Putamen (tissue), 1 donor: ENCODE measurements around the gene DMXL1.
A peak's percentile ranks its signal among the peaks of the same experiment; 100 is the strongest.
"Not testable (repeated sequence)": the region's sequence is repeated elsewhere in the genome, so short reads cannot be mapped to it uniquely, and the experiment has no call there.

Source experiments
- DNase-seq: peaks from one replicate; pipeline ENCODE4 v3.0.0-alpha.2; 2016; ENCODE audit warnings: low spot score

DMXL1 gene

DNA sequence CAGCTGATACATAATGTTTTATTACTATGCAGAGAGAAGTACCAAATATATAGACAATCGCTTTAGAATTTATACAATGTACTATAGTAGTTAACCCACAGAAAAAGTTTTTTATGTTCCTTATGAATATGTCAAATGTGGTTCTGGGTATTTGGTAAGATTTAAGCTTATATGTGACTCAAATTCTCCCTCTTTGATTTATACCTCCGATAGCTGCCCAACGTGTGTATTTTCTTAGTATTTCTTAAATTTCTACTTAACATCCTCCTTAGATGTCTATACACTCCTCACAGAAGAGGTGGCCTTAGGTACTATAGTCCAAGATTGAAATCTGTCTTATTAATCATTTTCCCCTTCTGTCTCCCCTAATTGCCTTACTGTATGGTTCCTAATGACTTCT is 146.3 kb downstream of the DMXL1 start:
- DNase-seq, result no peak

DNA sequence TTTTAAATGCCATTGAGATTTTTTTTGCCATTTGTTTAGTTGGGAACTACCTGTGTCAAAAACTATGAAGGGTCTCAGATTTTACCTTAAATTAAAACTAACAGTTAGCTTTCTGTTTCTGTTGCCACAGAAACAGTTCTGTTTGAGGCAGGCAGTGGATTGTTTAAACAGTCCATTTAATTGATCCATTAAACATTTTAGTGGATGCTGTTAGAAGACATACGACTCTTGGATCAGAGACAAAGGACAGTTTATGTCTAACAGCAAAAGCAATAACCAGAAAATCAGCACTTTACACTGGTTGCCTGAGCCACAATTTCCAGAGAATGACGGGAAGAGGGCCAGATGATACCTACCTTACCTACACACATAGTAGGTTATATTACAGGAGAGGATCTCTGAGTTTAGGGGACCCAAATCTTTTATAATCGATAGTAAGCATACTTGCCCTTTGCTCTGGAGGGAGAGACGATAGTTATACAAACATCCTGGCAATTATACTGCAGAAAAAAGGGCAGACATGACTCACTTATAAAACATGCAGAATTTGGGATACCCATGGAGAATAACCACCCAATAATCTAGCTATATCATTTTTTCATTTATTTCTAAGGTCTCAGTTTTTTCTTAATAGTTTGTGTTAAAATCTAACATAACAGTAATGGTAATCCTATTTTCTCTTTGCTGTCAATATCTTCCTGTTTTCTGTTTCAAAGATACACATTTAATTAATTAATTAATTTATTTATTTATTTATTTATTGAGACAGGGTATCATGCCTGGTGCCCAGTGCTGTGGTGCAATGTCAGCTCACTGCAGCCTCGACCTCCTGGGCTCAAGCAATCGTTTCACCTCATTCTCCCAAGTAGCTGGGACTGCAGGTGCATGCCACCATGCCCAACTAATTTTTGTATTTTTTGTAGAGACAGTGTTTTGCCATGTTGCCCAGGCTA is 148.2 kb downstream of the DMXL1 start:
- no peak for DNase-seq

GRCh38 chr5:119220576-119221197 is 149.8 kb downstream of the DMXL1 start:
- DNase-seq, result no peak

GRCh38 chr5:119221330-119221729 is 150.4 kb downstream of the DMXL1 start:
- no peak for DNase-seq

- DNase-seq, result no peak
Observed at GRCh38 chr5:119229950-119230349, 159.1 kb downstream of the DMXL1 start.

DNA sequence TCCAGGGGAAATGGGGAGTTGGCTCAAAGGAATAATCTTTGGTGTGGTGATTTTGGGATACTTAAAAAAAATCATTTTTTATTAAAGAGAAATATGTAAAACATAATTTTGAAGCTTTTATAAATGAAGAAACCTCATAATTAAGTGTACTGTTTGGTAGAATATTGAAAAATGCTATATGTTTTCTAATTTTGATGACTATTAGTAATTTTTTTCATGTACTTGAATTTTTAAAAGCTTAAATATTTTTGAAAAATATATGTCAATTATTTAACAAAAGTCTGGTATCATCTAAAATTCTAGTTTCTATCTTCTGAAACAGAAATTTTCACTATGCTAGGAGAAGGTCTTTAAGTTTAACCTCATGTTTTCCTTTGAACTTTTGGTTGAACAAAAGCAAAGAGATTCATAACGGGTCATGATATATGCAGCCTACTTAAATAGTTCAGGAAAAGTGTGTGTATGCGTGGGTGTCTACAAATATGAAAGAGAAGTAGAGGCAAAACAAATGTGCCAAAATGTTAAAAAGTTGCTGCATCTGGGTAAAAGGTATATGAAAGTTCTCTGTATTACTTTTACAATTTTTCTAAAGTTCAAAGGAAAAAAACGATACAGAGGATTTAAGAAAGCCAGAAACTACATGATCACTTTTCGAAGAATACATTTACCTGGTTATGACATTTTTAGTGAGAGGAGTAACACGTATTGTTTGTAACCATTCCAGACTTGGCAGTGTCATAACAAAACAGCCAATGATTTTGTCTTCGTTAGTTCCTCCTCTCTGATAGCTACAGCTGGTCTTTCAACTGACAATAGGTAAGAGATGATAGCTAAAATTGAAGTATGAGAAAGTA is 167.6 kb downstream of the DMXL1 start:
- DNase-seq, result no peak

DNA sequence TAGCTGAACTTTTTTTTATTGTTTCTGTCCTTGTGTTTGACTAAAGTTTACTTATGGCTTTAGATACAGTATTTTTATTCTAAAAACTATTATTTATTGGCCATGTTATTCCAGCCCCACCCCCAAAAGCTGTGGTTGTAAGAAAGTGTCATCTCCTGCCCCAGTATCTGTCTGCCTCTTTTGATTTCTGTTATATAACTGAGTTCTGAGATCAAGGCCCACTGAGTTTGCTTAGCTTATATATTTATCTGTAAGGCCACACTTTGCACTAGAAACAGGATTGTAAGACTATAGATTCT is 168.2 kb downstream of the DMXL1 start:
- no peak for DNase-seq

GRCh38 chr5:119239826-119240225 is 168.9 kb downstream of the DMXL1 start:
- not testable (repeated sequence) for DNase-seq

GRCh38 chr5:119243888-119244287 is 173.0 kb downstream of the DMXL1 start:
- DNase-seq, result no peak

DNA sequence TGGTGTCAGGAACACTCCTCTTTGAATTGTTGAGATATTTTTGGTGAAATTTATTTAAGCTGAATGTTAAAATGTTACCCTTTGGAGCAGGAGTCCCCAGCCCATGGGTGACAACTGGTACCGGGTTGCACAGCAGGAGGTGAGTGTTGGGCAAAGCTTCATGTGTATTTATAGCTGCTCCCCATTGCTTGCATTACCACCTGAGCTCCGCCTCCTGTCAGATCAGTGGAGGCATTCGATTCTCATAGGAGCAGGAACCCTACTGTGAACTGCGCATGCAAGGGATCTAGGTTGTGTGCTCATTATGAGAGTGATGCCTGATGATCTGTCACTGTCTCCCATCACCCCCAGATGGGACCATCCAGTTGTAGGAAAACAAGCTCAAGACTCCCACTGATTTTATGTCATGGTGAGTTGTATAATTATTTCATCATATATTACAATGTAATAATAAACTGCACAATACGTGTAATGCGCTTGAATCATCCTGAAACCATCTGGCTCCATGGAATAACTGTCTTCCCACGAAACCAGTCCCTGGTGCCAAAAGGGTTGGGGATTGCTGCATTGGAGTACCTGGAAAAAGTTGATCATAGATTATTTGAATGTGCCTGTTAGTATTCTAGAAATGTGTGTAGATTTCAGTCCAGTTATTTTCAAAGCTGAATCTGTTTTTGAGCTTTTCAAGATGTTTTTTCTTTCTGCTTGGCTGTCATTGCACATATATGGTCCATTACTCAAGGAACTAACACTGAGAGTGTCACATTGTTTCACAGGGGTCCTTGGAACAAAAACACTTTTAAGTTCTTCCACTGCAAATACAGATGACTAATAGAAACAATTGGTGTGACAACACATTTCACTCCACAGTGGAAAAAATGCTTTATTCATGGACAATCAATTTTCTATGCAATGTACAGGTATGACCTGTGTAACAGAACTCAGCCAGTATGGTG is 180.3 kb downstream of the DMXL1 start:
- DNase-seq, result no peak

DNA sequence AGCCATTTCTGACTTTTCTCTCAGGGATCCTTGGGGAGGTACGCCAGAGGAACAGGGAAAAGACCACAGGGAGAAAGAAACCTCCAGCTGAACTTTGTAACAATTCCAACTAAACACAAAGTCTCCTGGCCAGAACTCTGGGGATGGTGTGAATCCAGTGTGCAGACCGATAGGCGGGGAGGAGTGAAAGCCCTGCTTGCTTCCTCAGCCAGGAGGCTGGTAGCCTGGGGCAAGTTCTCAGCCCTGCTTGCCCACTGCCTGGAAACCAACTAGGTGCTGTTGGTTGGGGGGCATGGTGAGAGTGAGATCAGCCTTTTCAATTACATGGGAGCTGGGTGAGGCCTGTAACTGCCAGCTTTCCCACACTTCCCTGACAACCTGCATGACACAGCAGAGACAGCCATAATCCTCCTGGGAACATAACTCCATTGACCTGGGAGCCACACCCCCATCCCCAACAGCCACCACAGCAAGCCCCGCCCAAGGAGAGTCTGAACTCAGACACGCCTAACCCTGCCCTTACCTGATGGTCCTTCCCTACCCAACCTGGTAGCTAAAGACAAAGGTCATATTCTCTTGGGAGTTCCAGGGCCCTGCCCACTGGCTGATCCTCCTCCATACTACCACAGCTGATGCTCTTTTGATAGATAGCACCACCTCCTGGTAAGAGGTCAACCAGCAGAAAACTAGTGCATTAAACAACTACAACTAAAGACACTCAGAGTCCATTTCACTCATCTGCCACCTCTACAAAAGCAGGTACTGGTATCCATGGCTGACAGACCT is 184.9 kb downstream of the DMXL1 start:
- no peak for DNase-seq

- DNase-seq, result no peak
Observed at GRCh38 chr5:119257613-119258012, 186.7 kb downstream of the DMXL1 start.

DNA sequence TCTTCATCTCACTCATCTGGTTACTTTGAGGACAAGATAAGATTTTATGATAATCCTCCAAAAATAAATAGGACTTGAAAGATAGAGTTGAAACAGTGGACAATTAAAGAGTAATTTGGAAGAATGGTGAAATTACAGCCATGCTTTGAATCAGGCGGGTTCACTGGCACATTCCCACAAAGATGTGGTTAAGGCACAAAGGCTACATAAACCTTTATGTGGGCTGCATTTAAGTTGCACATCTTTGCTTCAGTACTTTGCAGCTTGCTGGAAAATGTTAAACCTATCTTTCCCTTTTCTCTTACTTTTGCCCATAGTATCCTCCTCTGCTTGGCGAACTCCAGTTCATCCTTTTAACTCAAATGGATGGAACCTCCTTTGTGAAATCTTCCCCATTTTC is 192.8 kb downstream of the DMXL1 start:
- no peak for DNase-seq

GRCh38 chr5:119264186-119264585 is 193.3 kb downstream of the DMXL1 start:
- DNase-seq, result no peak

DNA sequence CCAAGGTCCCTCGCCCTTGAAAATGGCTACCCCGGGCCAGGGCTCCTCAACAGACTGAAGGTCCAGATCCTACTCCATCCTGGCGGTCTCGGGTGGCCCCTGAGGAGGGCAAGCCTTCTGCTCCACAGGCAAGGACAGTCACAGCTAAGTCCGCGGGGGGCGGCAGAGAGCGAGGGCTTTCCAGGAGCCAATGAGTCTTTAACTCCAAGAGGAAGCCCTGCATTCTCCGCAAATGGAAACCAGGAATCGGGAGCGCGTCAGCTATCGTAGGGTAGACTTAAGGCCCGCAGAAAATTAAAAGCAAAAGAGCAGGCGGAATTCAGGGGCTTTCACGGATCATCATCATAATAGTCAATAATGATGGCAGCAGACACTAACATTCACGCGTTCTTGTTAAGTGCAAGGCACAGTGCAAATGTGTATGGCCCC is 197.1 kb downstream of the DMXL1 start:
- peak; percentile 90 for DNase-seq

DNA sequence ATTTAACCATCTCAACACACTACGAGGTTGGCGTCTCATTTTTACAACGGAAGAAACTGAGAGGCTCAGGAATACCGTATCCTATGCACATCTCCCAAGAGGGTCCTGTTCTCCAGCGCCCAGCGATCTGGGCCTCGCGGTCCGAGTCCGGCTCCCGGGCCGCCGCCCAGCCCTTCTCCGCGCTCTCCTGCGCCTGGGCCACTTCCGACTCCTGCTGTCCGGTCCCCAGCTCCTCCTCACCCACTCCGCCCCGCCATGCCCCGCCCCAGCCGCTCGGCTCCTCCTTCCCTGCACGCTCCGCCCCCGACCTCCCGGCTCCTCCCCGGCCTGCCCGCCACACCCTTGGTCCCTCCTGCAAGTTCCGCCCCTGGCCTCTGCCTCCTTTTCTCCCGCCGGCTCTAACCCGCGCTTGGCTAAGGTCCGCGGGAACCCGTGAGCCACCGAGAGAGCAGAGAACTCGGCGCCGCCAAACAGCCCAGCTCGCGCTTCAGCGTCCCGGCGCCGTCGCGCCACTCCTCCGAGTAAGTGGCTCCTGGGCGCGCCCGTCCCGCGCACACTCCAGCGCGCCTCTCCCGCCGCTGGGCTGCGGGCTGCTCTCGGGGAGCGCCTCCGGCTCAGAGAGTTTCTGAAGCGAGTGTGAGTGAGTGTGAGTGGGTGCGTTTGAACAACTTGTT is 197.6 kb downstream of the DMXL1 start:
- peak; percentile 91 for DNase-seq

GRCh38 chr5:119269061-119269944 is 198.4 kb downstream of the DMXL1 start:
- no peak for DNase-seq

- no peak for DNase-seq
Observed at GRCh38 chr5:119270121-119270565, 199.3 kb downstream of the DMXL1 start.
